HEK293 (cell line): ENCODE measurements around the gene ALDOA.

Source experiments
- TCF7L2 ChIP-seq: IDR thresholded peaks from 2 replicates; pipeline ENCODE4 v1.6.1; 2011; ENCODE audit warnings: low read depth, mild to moderate bottlenecking, inconsistent platforms, low read length, moderate library complexity, borderline replicate concordance
- ZNF175 ChIP-seq: fragments of 450-650 bp; formaldehyde crosslinking; IDR thresholded peaks from 2 replicates; pipeline ENCODE4 v1.5.1; 2016; ENCODE audit warnings: missing biosample characterization, missing genetic modification characterization
- ZNF558 ChIP-seq: fragments of 450-650 bp; formaldehyde crosslinking; IDR thresholded peaks from 2 replicates; pipeline ENCODE4 v1.5.1; 2016; ENCODE audit warnings: missing biosample characterization, missing genetic modification characterization
- ZNF777 ChIP-seq: fragments of 450-650 bp; formaldehyde crosslinking; IDR thresholded peaks from 2 replicates; pipeline ENCODE4 v1.5.1; 2017; ENCODE audit warnings: missing biosample characterization, missing genetic modification characterization, borderline replicate concordance
- ZNF837 ChIP-seq: fragments of 450-650 bp; formaldehyde crosslinking; IDR thresholded peaks from 2 replicates; pipeline ENCODE4 v1.5.1; 2016; ENCODE audit warnings: missing biosample characterization, missing genetic modification characterization
- TF ChIP-seq, protein P1 (sequence below): IDR thresholded peaks from 2 replicates; pipeline ENCODE4 v1.6.1; 2011; ENCODE audit warnings: mild to moderate bottlenecking, low read depth, low read length, borderline replicate concordance
- TF ChIP-seq, protein P2 (sequence below): fragments of 450-650 bp; formaldehyde crosslinking; IDR thresholded peaks from 2 replicates; pipeline ENCODE4 v1.5.1; 2016; ENCODE audit warnings: missing biosample characterization, missing genetic modification characterization
- TF ChIP-seq, protein P3 (sequence below): fragments of 450-650 bp; formaldehyde crosslinking; IDR thresholded peaks from 2 replicates; pipeline ENCODE4 v1.5.1; 2016; ENCODE audit warnings: missing biosample characterization, missing genetic modification characterization
- TF ChIP-seq, protein P4 (sequence below): fragments of 450-650 bp; formaldehyde crosslinking; IDR thresholded peaks from 2 replicates; pipeline ENCODE4 v1.5.1; 2016; ENCODE audit warnings: missing biosample characterization, missing genetic modification characterization, low read depth
- TF ChIP-seq, protein P5 (sequence below): fragments of 450-650 bp; formaldehyde crosslinking; IDR thresholded peaks from 2 replicates; pipeline ENCODE4 v1.5.1; 2017; ENCODE audit warnings: missing biosample characterization, missing genetic modification characterization

DNA sequence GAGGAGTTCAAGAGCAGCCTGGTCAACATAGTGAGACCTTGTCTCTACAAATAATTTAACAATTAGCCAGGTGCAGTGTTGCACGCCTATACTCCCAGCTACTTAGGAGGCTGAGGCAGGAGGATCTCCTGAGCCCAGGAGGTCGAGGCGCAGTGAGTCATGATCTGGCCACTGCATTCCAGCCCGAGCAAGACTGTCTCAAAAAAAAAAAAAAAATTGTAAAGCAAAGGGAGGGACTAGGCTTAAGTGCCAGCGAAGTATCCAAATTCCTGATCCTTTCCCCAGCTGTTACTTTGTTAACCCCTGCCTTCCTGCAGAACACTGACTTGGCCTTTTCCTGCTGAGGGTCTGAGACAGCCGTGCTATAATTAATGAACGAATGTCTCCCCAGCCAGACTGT lies 45.1 kb downstream of the ALDOA start:
- TF ChIP-seq ZNF777 (tag by site-specific recombination): no peak
- TF ChIP-seq ZNF175 (tag by site-specific recombination): no peak
- TF ChIP-seq, protein P1, sequence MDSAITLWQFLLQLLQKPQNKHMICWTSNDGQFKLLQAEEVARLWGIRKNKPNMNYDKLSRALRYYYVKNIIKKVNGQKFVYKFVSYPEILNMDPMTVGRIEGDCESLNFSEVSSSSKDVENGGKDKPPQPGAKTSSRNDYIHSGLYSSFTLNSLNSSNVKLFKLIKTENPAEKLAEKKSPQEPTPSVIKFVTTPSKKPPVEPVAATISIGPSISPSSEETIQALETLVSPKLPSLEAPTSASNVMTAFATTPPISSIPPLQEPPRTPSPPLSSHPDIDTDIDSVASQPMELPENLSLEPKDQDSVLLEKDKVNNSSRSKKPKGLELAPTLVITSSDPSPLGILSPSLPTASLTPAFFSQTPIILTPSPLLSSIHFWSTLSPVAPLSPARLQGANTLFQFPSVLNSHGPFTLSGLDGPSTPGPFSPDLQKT: no peak
- TF ChIP-seq, protein P2, sequence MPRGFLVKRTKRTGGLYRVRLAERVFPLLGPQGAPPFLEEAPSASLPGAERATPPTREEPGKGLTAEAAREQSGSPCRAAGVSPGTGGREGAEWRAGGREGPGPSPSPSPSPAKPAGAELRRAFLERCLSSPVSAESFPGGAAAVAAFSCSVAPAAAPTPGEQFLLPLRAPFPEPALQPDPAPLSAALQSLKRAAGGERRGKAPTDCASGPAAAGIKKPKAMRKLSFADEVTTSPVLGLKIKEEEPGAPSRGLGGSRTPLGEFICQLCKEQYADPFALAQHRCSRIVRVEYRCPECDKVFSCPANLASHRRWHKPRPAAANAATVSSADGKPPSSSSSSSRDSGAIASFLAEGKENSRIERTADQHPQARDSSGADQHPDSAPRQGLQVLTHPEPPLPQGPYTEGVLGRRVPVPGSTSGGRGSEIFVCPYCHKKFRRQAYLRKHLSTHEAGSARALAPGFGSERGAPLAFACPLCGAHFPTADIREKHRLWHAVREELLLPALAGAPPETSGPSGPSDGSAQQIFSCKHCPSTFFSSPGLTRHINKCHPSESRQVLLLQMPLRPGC (tag by site-specific recombination): no peak
- TF ChIP-seq, protein P3, sequence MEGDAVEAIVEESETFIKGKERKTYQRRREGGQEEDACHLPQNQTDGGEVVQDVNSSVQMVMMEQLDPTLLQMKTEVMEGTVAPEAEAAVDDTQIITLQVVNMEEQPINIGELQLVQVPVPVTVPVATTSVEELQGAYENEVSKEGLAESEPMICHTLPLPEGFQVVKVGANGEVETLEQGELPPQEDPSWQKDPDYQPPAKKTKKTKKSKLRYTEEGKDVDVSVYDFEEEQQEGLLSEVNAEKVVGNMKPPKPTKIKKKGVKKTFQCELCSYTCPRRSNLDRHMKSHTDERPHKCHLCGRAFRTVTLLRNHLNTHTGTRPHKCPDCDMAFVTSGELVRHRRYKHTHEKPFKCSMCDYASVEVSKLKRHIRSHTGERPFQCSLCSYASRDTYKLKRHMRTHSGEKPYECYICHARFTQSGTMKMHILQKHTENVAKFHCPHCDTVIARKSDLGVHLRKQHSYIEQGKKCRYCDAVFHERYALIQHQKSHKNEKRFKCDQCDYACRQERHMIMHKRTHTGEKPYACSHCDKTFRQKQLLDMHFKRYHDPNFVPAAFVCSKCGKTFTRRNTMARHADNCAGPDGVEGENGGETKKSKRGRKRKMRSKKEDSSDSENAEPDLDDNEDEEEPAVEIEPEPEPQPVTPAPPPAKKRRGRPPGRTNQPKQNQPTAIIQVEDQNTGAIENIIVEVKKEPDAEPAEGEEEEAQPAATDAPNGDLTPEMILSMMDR (tag by site-specific recombination): no peak
- TF ChIP-seq, protein P4, sequence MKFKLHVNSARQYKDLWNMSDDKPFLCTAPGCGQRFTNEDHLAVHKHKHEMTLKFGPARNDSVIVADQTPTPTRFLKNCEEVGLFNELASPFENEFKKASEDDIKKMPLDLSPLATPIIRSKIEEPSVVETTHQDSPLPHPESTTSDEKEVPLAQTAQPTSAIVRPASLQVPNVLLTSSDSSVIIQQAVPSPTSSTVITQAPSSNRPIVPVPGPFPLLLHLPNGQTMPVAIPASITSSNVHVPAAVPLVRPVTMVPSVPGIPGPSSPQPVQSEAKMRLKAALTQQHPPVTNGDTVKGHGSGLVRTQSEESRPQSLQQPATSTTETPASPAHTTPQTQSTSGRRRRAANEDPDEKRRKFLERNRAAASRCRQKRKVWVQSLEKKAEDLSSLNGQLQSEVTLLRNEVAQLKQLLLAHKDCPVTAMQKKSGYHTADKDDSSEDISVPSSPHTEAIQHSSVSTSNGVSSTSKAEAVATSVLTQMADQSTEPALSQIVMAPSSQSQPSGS (tag by site-specific recombination): no peak
- TF ChIP-seq ZNF558 (tag by site-specific recombination): no peak
- no peak for TF ChIP-seq TCF7L2
- no peak for TF ChIP-seq ZNF837 (tag by site-specific recombination)
- TF ChIP-seq, protein P5, sequence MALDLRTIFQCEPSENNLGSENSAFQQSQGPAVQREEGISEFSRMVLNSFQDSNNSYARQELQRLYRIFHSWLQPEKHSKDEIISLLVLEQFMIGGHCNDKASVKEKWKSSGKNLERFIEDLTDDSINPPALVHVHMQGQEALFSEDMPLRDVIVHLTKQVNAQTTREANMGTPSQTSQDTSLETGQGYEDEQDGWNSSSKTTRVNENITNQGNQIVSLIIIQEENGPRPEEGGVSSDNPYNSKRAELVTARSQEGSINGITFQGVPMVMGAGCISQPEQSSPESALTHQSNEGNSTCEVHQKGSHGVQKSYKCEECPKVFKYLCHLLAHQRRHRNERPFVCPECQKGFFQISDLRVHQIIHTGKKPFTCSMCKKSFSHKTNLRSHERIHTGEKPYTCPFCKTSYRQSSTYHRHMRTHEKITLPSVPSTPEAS: no peak
